Calu3 (cell line): ENCODE results near the gene GLE1. TPM values are rescaled to one million over a fixed set of nuclear protein-coding genes. Genes with fewer than 3 reads are reported as not detected.

Experiments
- BruUV-seq: library from RNA; stranded (reverse); fragments of 400-500 nt; replicated peaks from 2 replicates; lab custom pipeline; 2021; lab: Mats Ljungman, UMichigan
- CTCF ChIA-PET: fragments of 300-600 bp; sonication (Branson Sonifier 250); formaldehyde crosslinking; loops from one replicate; lab custom pipeline; 2022; ENCODE audit warnings: antibody characterized with exemption; lab: Charles Lee
- DNase-seq: peaks from one replicate; pipeline ENCODE4 v3.0.0; 2022
- H3K27ac Mint-ChIP-seq: one replicate; pipeline ENCODE4 v1.8.0; 2022; ENCODE audit warnings: mixed read lengths; ENCODE audit not compliant: unreplicated experiment
- H3K27me3 Mint-ChIP-seq: one replicate; pipeline ENCODE4 v1.8.0; 2022; ENCODE audit warnings: mixed read lengths; ENCODE audit not compliant: unreplicated experiment
- H3K36me3 Mint-ChIP-seq: one replicate; pipeline ENCODE4 v1.8.0; 2022; ENCODE audit warnings: mild to moderate bottlenecking, moderate library complexity, mixed read lengths; ENCODE audit not compliant: insufficient read depth, unreplicated experiment
- H3K4me1 Mint-ChIP-seq: one replicate; pipeline ENCODE4 v1.8.0; 2022; ENCODE audit warnings: mild to moderate bottlenecking, low read depth, mixed read lengths; ENCODE audit not compliant: unreplicated experiment
- H3K4me3 Mint-ChIP-seq: one replicate; pipeline ENCODE4 v1.8.0; 2022; ENCODE audit warnings: mild to moderate bottlenecking, low read depth, moderate library complexity, mixed read lengths; ENCODE audit not compliant: unreplicated experiment
- H3K9me3 Mint-ChIP-seq: one replicate; pipeline ENCODE4 v1.8.0; 2022; ENCODE audit warnings: low read depth, mixed read lengths; ENCODE audit not compliant: unreplicated experiment
- CTCF ChIP-seq: fragments of 200-600 bp; IDR thresholded peaks from one replicate; pipeline ENCODE4 v1.8.0; 2022; ENCODE audit warnings: antibody characterized with exemption; ENCODE audit not compliant: unreplicated experiment
- intact Hi-C: fragments of 100-400 bp; cut with micrococcal nuclease; formaldehyde crosslinking; loops from one replicate; pipeline ENCODE4 v1.10.0; 2022; ENCODE audit not compliant: unreplicated experiment
- total RNA-seq: library from RNA; stranded (reverse); gene quantifications from 2 replicates; pipeline ENCODE4 v1.2.3, GENCODE V29; 2022

Gene GLE1
- total RNA-seq, 1 experiment from 2014 or later = 24.8 TPM

- intact Hi-C loops = no loop called here
- Mint-ChIP-seq H3K9me3 (no peaks in the 10 kb centered on the region), H3K4me3 (no peak overlapping the region), H3K27me3 (no peaks in the 10 kb centered on the region), H3K4me1 (no peaks in the 10 kb centered on the region), H3K36me3 (peaks cover 21% of the 10 kb centered on the region), H3K27ac (no peak overlapping the region)
- CTCF ChIA-PET = interaction anchor here (0.7 kb wide), 1 partner anchor 44 kb away, joined by 3 read pairs; no protein-coding TSS in a partner anchor
- BruUV-seq = no TSS peak
- TF ChIP-seq CTCF = no peak
- no peak for DNase-seq
Observed at GRCh38 chr9:128532581-128532980, 28.1 kb downstream of the GLE1 start.

- DNase-seq = no peak
- no peak for TF ChIP-seq CTCF
- peaks cover 7% of the 10 kb centered on the region for H3K36me3 Mint-ChIP-seq
- no peak overlapping the region for H3K27ac Mint-ChIP-seq
- CTCF ChIA-PET = no interaction called here
- H3K27me3 Mint-ChIP-seq = no peaks in the 10 kb centered on the region
- intact Hi-C loops = no loop called here
- BruUV-seq = no TSS peak
- H3K9me3 Mint-ChIP-seq = no peaks in the 10 kb centered on the region
- no peak overlapping the region for H3K4me3 Mint-ChIP-seq
- no peaks in the 10 kb centered on the region for H3K4me1 Mint-ChIP-seq
Observed at GRCh38 chr9:128540634-128541360, 36.3 kb downstream of the GLE1 start.

GRCh38 chr9:128546504-128546903, 42.0 kb downstream of the GLE1 start:
- CTCF ChIA-PET = interaction anchor here (0.7 kb wide), 1 partner anchor 255 kb away, joined by 3 read pairs; no protein-coding TSS in a partner anchor
- Mint-ChIP-seq H3K9me3 (no peaks in the 10 kb centered on the region), H3K27me3 (no peaks in the 10 kb centered on the region), H3K4me3 (no peak overlapping the region), H3K36me3 (no peaks in the 10 kb centered on the region), H3K4me1 (no peaks in the 10 kb centered on the region), H3K27ac (no peak overlapping the region)
- TF ChIP-seq CTCF = no peak
- BruUV-seq = no TSS peak
- intact Hi-C loops = no loop called here
- no peak for DNase-seq

- TF ChIP-seq CTCF = no peak
- no peaks in the 10 kb centered on the region for H3K27me3 Mint-ChIP-seq
- no peak overlapping the region for H3K27ac Mint-ChIP-seq
- no peaks in the 10 kb centered on the region for H3K36me3 Mint-ChIP-seq
- no peak for DNase-seq
- H3K9me3 Mint-ChIP-seq = no peaks in the 10 kb centered on the region
- H3K4me1 Mint-ChIP-seq = no peaks in the 10 kb centered on the region
- no peak overlapping the region for H3K4me3 Mint-ChIP-seq
- CTCF ChIA-PET = no interaction called here
- intact Hi-C loops = no loop called here
- no TSS peak for BruUV-seq
Observed at GRCh38 chr9:128548876-128549275, 44.4 kb downstream of the GLE1 start.
